GM15510 (cell line): Measurements from ENCODE around the gene NRN1L.

ENCODE experiments used
- POLR2A ChIP-seq: IDR thresholded peaks from 3 replicates; pipeline ENCODE4 v1.6.1; 2011; ENCODE audit warnings: borderline replicate concordance; ENCODE audit not compliant: insufficient read length; ENCODE audit errors: extremely low read depth

Gene NRN1L

DNA sequence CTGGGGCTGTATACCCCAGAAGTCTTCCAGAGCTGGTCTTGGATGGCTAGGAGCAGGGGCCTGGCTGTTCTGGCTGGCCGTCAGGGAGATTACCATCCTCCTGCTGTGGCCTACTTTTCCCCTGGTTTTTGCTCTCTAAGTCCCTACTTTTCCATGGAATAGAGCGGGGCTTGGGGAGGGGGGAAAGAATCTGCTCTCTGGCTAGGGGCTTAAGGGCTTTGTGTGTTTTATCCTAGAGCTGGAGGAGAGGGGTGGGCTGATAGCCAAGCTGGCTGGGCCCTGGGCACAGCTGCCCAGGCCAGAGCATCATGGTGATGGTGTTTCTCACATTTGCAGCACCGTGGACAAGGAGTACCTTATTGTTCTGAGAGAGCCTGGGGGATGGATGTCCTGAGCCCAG is 3.6 kb downstream of the NRN1L start:
- TF ChIP-seq POLR2A = no peak

- TF ChIP-seq POLR2A = no peak
These were observed 7.7 kb downstream of the NRN1L start for GRCh38 chr16:67892375-67892774.

DNA sequence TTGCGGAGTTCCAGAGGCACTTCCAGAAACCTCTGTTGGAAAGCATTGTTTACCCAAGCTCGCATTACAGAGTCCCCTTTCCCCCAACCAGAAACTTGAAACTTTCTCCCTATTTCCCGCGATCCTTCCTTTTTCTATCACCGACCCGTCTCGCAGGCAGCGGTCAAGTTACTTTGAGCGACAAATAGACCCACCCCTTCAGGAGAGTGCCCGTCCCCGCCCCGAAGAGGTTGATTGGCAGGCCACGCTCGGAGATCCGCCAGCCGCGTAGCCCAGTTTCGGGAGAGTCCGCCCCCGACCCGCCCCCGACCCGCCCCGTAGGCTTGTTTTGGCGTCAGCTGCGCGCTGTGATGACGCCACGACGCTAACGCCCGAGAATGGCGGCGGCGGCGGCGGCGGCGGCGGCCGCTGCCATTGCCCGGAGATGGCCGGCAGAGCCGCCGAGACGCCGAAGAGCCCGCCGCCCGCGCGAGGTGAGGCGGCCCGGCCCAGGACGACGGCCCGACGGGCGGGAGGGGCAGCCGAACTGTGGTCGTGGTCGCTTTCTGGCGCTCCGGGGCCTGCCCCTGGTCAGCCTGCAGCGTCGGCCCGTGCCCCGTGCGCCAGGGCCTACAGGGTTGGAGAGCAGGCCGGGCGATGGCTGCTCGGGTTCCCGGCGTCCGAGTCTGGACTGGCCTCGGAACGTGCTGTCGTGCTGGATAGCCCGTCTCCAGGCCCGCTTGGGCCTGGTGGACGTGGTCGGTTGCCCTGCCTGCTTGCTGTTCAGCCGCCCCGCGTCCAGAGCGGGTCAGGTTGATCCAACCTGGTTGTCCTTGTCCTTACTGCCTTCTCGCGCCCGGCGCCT is 8.4 kb downstream of the NRN1L start, which contains the start of gene PSKH1:
PSKH1 (plus strand) TSS at position 356 of the 844 bp plus-strand sequence. CDS start 15,496 bp downstream, outside the sequence.
- peak; percentile 69 for TF ChIP-seq POLR2A

- no peak for TF ChIP-seq POLR2A
These were observed 9.2 kb downstream of the NRN1L start for GRCh38 chr16:67893743-67894399.

- no peak for TF ChIP-seq POLR2A
These were observed 12.5 kb downstream of the NRN1L start for GRCh38 chr16:67897231-67897630.

DNA sequence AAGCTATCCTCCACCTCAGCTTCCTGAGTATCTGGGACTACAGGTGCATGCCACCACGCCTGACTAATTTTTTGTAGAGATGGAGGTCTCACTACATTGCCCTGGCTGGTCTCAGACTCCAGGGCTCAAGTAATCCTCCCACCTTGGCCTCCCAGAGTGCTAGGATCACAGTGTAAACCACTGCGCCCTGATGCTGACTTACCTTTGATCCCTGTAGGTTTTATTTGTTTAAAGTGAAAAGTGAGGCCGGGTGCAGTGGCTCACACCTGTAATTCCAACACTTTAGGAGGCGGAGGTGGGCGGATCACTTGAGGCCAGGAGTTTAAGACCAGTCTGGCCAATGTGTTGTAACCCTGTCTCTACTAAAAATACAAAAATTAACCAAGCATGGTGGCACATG is 17.0 kb downstream of the NRN1L start:
- TF ChIP-seq POLR2A = no peak

DNA sequence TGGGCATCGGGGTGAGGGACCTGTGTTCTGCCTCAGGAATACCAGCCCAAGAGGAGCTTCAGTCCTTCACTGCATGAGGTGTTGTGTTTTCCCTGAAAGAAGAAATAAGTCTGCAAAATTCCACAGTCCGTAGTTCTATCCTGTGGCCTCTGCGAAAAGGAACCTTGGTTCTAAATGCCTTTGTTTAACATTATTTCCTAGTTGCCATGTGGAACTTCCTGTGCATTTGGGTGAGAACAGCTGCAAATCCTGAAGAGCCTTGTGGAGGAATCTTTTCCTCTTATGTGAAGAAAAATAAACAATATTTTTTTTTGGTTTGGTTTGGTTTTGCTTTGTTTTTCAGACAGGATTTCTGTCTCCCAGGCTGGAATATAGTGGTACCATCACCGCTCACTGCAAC is 18.1 kb downstream of the NRN1L start:
- TF ChIP-seq POLR2A = no peak

- TF ChIP-seq POLR2A = no peak
These were observed 22.9 kb downstream of the NRN1L start for GRCh38 chr16:67907397-67908180.

DNA sequence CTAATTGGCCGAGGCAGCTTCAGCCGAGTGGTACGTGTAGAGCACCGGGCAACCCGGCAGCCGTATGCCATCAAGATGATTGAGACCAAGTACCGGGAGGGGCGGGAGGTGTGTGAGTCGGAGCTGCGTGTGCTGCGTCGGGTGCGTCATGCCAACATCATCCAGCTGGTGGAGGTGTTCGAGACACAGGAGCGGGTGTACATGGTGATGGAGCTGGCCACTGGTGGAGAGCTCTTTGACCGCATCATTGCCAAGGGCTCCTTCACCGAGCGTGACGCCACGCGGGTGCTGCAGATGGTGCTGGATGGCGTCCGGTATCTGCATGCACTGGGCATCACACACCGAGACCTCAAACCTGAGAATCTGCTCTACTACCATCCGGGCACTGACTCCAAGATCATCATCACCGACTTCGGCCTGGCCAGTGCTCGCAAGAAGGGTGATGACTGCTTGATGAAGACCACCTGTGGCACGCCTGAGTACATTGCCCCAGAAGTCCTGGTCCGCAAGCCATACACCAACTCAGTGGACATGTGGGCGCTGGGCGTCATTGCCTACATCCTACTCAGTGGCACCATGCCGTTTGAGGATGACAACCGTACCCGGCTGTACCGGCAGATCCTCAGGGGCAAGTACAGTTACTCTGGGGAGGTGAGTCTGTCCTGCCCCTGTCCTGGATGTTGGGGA is 24.5 kb downstream of the NRN1L start:
- TF ChIP-seq POLR2A = no peak

- no peak for TF ChIP-seq POLR2A
These were observed 25.5 kb downstream of the NRN1L start for GRCh38 chr16:67910158-67910557.

DNA sequence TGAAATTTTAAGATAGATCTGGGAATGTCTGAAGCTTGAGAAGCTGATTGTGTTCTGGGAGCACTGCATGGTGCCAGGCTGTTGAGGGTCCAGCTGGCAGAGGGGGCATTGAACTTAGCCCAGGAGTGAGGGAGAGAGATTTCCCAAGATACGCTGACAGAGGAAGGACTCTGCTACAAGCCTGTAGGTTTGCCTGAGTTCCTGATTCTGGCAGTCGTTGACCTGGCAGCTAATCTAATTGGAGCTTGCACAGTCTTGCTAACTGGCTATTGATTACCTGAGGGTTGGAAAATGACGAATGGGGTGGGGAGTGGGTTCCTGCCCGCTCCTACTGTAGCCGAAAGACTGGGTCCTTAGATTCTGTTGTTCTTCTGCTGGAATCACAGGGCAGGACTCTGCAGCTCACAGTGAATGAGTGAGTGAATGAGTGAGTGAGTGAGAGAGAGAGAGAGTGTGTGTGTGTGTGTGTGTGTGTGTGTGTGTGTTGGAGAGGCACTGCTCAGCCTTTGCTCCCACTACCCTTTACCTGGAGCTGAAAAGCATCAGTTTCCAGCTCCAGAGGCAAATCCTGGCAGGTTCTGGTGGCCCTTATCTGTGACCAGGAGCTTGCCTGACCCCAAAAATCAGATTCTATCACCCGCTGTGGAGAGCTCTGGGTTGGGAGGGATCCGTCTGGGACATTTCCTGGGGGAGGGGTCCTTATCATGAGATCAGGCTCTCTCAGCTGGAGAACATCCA is 30.2 kb downstream of the NRN1L start:
- no peak for TF ChIP-seq POLR2A

DNA sequence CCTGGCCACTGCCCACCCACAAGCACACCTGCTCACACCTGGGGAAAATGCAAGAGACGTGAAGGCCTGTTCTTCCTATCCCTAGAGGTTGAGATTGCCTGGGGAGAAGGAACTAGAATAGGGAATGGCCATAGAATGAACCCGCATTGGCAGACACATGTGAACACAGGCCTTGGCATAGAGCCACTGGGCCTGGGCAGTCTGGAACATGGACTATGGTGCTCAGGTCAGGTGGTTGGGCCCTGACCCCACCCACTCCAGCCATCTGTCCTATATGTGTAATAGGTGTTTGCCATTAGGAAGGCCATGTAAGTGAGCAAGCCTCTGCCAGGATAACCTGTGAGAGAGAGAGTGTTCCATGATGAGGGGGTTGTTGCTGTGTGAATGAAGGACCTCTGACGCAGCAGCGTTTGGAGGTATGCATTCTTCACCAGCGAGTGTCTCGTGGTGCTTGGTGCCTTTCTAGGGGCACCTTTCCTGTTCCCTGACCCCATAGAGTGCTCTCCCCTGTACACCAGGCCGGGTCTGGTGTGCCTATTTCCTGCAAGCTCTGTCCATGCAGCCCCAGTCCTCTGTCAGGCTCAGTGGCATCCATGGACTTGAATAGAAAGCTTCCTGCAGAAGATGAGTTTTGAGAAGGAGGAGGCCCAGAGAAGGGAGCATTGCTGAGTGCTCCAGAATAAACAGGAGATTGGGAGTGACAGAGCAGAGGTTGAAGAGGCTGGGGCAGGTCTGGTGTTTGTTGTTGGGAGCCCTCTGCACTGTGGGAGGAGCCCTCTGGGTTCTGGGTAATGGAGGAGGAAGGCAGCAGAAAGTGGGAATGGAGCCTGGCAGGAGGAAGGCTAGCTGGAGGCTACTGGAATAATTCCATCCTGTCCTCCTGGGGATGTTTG is 31.4 kb downstream of the NRN1L start:
- no peak for TF ChIP-seq POLR2A
